Measurements from ENCODE around the gene SORT1. TPM values are rescaled to one million over a fixed set of nuclear protein-coding genes. Genes with fewer than 3 reads are reported as not detected.

SORT1 gene
- total RNA-seq, 2 donors from 2014 or later = 225 to 231 TPM

DNA sequence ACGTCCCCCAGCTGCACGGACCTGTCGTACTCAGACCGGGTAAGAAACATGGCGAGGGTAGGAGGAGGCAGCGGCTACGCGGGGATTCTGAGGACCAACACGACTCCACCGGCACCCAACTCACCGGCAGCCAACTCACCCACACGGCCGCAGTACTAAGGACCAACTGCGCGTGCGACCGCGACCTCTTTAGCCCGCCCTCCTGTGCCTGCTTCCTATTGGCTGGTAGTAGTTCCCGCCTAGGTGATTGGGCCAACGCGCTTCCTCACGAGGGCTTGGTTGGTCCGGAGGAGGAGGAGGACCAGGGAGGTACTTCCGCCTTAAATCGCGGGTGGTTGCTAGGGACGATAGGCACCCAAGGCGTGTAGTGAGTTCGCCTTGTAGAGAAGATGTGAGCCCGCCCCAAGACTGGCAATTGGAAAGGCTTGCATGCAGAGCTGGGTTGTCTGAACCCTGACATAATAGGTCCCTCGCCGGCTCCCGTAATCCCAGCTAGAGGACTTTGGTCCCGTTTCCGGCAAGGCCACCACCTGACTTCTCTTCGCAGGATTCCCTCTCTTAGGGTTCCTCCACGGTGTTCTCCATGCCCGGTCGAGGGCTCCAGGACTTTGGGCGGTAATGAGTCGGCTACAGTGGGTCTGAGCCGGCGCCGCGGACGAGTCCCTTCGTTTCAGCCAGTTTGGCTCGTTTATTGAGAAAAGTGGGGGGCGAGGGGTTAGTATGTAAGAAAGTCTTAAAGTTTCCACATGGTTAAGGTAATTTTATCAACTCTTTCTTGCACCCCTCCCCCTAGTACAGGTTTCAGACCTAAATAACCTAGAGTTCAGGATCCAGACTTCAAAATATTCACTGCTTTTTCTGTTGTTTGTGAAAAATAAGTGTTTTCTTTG is 28.8 kb upstream of the SORT1 start, which contains the start of gene PSMA5:
TSS of gene PSMA5 (minus strand) at position 168 of the 890 bp plus-strand sequence. CDS start at position 50, 118 bp downstream.
- peak within 1 kb of the TSS; percentile 93 for H3K4me3 ChIP-seq
- peak within 1 kb of the TSS; percentile 81 to 90 for H3K27ac ChIP-seq
- no peaks in the 10 kb centered on the region for H3K36me3 ChIP-seq
- no peaks in the 10 kb centered on the region for H3K27me3 ChIP-seq (replicated peaks; ENCODE audit: insufficient read depth)
- H3K9me3 ChIP-seq = no peaks in the 10 kb centered on the region
- peaks cover 18 to 28% of the 10 kb centered on the region in 2 donors for H3K4me1 ChIP-seq (ENCODE audit: control insufficient read depth in 1 of 2, low read depth in 2 of 2)
- DNase-seq (ENCODE audit: low spot score) = peak; percentile 97
- peak; percentile 96 for ATAC-seq (ENCODE audit: insufficient number of reproducible peaks, low FRiP score, low read depth)
- TF ChIP-seq, protein P1, sequence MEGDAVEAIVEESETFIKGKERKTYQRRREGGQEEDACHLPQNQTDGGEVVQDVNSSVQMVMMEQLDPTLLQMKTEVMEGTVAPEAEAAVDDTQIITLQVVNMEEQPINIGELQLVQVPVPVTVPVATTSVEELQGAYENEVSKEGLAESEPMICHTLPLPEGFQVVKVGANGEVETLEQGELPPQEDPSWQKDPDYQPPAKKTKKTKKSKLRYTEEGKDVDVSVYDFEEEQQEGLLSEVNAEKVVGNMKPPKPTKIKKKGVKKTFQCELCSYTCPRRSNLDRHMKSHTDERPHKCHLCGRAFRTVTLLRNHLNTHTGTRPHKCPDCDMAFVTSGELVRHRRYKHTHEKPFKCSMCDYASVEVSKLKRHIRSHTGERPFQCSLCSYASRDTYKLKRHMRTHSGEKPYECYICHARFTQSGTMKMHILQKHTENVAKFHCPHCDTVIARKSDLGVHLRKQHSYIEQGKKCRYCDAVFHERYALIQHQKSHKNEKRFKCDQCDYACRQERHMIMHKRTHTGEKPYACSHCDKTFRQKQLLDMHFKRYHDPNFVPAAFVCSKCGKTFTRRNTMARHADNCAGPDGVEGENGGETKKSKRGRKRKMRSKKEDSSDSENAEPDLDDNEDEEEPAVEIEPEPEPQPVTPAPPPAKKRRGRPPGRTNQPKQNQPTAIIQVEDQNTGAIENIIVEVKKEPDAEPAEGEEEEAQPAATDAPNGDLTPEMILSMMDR (IDR thresholded peaks at IDR 0.05) = no peak

DNA sequence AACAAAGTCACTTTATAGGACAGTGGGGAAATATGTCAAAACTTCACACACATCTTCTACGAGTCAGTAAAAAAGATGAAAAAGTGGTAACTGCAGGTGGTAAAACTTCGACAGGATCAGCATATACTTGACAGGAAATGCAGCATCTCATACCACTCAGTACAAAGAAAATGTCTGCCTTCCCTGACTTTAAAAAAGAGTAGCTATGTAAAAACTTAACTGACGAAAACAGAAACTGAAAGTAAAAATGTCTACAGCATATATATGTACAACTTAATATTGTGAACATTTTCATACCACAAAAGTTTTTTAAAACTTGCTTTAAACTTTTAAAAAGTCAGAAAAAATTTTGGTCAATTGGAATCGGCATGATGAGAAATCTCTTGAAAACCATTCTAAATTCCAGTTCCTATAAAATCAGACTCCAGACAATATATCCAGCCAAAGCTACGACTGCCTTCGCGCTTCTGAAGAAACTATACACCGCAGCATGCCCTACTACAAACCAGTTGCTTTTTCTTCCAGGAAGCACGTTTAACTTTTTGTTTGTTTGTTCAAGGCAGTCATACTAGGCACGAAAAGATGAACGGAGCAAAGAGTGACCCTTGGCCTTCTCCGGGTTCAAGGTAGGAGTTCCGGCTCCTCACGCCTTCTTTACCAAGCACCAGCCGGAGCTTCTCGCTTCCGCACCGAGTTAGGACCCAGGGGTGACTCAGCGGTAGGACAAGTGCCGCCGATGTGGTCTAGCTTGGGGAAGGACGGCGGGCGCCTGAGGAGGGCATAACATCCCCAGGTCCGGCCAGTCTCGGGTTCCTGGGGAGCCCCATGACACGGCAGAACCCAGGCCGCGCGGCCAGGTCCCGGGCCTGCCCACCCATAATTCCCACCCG is 27.9 kb upstream of the SORT1 start:
- DNase-seq (ENCODE audit: low spot score) (peak; percentile 15), ATAC-seq (ENCODE audit: insufficient number of reproducible peaks, low FRiP score, low read depth) (peak; percentile 8)
- H3K27ac ChIP-seq = peak overlapping the region; percentile 72 to 90
- peaks cover 18 to 28% of the 10 kb centered on the region in 2 donors for H3K4me1 ChIP-seq (ENCODE audit: control insufficient read depth in 1 of 2, low read depth in 2 of 2)
- H3K4me3 ChIP-seq = peak overlapping the region; percentile 93
- H3K9me3 ChIP-seq = no peaks in the 10 kb centered on the region
- H3K27me3 ChIP-seq (replicated peaks; ENCODE audit: insufficient read depth) = no peaks in the 10 kb centered on the region
- H3K36me3 ChIP-seq = peaks cover 6% of the 10 kb centered on the region
- TF ChIP-seq, protein P1 (IDR thresholded peaks at IDR 0.05) = no peak

DNA sequence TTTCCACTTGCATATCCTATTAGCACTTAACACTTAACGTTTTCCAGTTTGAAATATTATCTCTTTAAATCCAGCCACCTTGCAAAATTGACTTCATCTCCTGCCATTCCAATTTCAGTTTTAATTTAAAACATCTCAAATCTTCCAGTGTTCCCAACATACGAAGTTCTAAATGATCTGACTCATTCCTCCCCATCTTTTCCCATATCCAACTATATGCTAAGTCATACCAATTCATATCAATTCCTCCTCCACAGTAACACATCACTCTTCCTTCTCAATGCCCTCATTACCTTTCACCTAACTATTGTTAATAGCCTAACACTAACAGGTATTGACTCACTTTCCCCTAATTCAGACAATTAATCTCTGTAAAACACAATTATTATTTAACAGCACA is 25.8 kb upstream of the SORT1 start:
- H3K36me3 ChIP-seq = peaks cover 23% of the 10 kb centered on the region
- H3K4me1 ChIP-seq (ENCODE audit: control insufficient read depth in 1 of 2, low read depth in 2 of 2) = peaks cover 18 to 28% of the 10 kb centered on the region in 2 donors
- no peak overlapping the region for H3K27ac ChIP-seq
- no peaks in the 10 kb centered on the region for H3K27me3 ChIP-seq (replicated peaks; ENCODE audit: insufficient read depth)
- DNase-seq (ENCODE audit: low spot score) (no peak), ATAC-seq (ENCODE audit: insufficient number of reproducible peaks, low FRiP score, low read depth) (no peak)
- H3K9me3 ChIP-seq = no peaks in the 10 kb centered on the region
- TF ChIP-seq, protein P1 (IDR thresholded peaks at IDR 0.05) = no peak
- H3K4me3 ChIP-seq = no peak overlapping the region

DNA sequence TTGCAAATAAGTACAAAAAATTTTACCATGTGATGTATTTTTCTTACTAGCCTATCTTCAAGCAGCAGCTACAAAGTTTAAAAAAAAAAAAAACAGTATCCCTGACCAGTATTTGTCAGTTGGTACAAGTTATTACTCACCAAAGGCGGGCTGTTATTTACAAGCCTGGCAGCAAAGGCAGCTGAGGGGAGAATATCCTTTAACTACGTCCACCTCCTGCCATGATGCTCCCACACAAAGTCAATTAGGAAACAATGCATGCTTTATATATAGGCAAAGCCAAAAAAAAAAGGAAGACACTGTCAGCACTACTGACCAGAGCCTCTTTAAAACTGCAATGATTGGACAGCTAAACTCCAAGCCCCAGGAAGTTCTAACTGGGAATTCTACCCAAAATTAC is 14.8 kb upstream of the SORT1 start:
- ATAC-seq (ENCODE audit: insufficient number of reproducible peaks, low FRiP score, low read depth) = no peak
- no peak overlapping the region for H3K27ac ChIP-seq

More for the DNA sequence above, 14.8 kb upstream of the SORT1 start:
- no peak for DNase-seq (ENCODE audit: low spot score)
- Histone ChIP-seq H3K4me1 (ENCODE audit: control insufficient read depth in 1 of 2, low read depth in 2 of 2) (peaks cover 0 to 6% of the 10 kb centered on the region in 2 donors), H3K9me3 (no peaks in the 10 kb centered on the region), H3K4me3 (no peak overlapping the region), H3K36me3 (peaks cover 48% of the 10 kb centered on the region), H3K27me3 (replicated peaks; ENCODE audit: insufficient read depth) (no peaks in the 10 kb centered on the region)
- TF ChIP-seq, protein P1 (IDR thresholded peaks at IDR 0.05) = no peak

All from thoracic aorta (tissue), 2 donors.